Activated CD4-positive, alpha-beta memory T cell treated with anti-CD3 and anti-CD28 coated beads, Interleukin-2, amount 10 ng/mL, durations not matched to agents 7 days and 5 days (primary cell): ENCODE measurements around the gene PRDM4. TPM values are rescaled to one million over a fixed set of nuclear protein-coding genes. Genes with fewer than 3 reads are reported as not detected.

Source experiments
- total RNA-seq, 2 experiments: library from RNA; stranded (reverse); gene quantifications; one replicate each; pipeline ENCODE4 v1.2.3, GENCODE V29; 2021

The PRDM4 gene
- total RNA-seq, 2 experiments from 2014 or later, result 34.0 to 36.2 TPM

Other genes starting within 250 kb of the PRDM4 start
- 10 to 100 TPM; 31.9 to 34.5 TPM for gene PWP1, start 75.3 kb downstream of the PRDM4 start, total RNA-seq
- gene ASCL4, start 13.6 kb upstream of the PRDM4 start, total RNA-seq, result not detected